ENCODE data around the gene RBM17. TPM values are rescaled to one million over a fixed set of nuclear protein-coding genes. Genes with fewer than 3 reads are reported as not detected.
"Not testable (repeated sequence)": the region's sequence is repeated elsewhere in the genome, so short reads cannot be mapped to it uniquely, and the experiment has no call there.

Gene RBM17
- total RNA-seq, 1 experiment from 2014 or later: 18.5 TPM

GRCh38 chr10:6151087-6151977 is 62.5 kb downstream of the RBM17 start:
- DNase-seq (ENCODE audit: low spot score): peak; percentile 34

DNA sequence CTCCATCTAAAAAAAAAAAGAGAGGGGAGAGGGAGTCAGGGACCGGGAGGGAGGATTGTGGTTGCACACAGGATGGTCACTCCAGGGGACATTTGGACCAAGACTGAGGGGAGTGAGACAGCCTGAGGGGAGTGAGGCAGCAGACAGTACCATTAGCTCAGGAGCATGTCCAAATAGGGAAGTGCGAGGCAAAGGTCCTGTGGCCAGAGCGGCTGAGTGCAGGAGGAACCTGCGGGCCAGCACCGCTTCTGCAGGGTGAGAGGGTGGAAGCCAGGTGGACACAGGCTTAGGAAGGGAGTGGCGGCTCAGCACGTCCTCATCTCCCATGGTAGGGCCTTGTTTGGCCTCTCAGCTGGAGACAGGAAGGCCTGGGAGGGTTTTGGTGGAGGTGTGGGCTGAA is 65.0 kb downstream of the RBM17 start:
- no peak for DNase-seq (ENCODE audit: low spot score)

DNA sequence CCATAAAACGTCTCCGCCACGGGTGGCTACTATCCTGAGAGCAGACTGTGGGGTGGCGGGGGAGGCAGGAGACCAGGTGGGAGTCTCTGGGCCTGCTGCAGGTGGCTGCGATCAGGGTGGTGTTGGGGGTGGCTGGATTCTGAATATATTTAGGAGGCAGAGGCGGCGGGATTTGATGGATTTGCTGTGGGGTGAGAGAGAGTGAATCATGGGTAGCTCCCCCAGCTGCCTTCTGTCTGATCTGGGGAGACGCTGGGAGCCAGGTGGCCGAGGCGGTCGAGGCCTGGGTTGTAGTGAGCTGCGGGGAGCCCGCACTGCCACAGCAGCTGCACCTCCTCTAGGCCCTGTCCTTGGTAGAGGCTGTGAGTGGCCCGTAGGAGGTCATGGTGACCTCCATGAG is 65.7 kb downstream of the RBM17 start:
- no peak for DNase-seq (ENCODE audit: low spot score)

- DNase-seq (ENCODE audit: low spot score): no peak
These were observed 69.4 kb downstream of the RBM17 start for GRCh38 chr10:6158276-6158675.

- DNase-seq (ENCODE audit: low spot score): no peak
These were observed 73.1 kb downstream of the RBM17 start for GRCh38 chr10:6161921-6162320.

DNA sequence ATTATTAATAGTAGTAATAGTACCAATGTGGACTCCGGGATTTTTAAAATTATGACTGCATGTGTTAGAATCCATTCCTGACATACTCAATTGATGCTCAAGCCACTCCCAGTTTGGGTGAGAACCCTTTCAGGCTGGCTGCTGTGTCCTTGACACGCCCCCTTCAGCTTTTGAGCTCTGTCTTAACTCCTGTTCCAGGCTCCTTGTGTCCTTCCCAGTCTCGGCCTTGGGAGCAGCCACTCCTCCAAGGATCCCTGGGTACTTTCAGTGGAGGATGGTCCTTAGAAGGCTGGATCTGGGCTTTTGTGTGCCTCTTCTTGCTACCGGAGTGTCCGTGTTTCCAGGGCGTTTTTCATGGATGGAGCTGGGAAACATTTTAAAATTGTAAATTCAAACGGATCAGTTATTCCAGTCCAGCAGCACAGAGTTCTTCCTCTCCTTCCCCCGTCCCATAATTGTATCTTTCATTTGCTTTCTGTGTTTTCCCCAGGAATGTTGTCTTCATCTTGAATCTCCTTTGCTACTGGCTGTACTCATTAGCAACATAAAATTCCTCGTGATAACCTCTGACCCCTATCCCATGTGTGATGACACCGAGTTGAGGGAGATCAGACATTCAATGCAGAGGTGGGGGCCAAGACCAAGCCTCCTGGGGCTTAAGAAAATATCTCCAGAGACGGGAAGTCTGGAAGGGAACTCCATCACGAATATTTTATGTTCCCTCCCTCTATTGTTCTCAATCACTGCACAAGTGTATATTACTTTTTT is 73.9 kb downstream of the RBM17 start:
- no peak for DNase-seq (ENCODE audit: low spot score)

- DNase-seq (ENCODE audit: low spot score): peak; percentile 67
These were observed 74.8 kb downstream of the RBM17 start for GRCh38 chr10:6163364-6164270.

GRCh38 chr10:6164271-6165095 is 75.6 kb downstream of the RBM17 start:
- no peak for DNase-seq (ENCODE audit: low spot score)

DNA sequence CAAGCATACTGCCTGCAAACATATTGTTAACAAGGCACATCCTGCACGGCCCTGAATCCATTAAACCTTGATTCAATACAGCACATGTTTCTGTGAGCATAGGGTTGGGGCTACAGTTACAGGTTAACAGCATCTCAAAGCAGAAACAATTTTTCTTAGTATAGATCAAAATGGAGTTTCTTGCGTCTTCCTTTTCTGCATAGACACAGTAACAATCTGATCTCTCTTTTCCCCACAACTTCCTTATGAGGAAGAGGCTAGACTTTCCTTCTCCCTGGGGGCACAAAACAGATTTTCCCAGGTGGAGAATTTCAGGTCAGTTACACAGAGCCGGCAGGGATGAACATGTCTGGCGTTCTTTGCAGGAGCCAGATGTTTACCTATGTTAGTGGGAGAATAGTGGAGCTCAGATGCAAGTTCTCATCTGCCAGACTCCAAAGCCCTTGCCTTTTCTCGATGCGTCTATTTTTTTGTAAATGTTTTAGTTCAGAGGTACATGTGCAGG is 76.4 kb downstream of the RBM17 start:
- DNase-seq (ENCODE audit: low spot score): no peak

- DNase-seq (ENCODE audit: low spot score): not testable (repeated sequence)
These were observed 77.1 kb downstream of the RBM17 start for GRCh38 chr10:6165933-6166332.

Other genes starting within 250 kb of the RBM17 start
- gene ANKRD16, start 199.1 kb upstream of the RBM17 start, total RNA-seq (2014; rRNA removed; shearing (Covaris generic)): 3.0 and 3.2 TPM in 2 replicates
- 35.9 and 41.1 TPM in 2 replicates for gene FBH1, start 198.8 kb upstream of the RBM17 start, total RNA-seq (2014; rRNA removed; shearing (Covaris generic))
- gene IL15RA, start 111.5 kb upstream of the RBM17 start, total RNA-seq (2014; rRNA removed; shearing (Covaris generic)): 14.4 and 18.6 TPM in 2 replicates
- not detected in 2 replicates for gene IL2RA, start 26.7 kb upstream of the RBM17 start, total RNA-seq (2014; rRNA removed; shearing (Covaris generic))
- gene PFKFB3, start 113.9 kb downstream of the RBM17 start, total RNA-seq (2014; rRNA removed; shearing (Covaris generic)): 11.3 and 12.4 TPM in 2 replicates